Upper lobe of right lung (tissue), 1 donor: ENCODE measurements around the gene DHRS7C. TPM values are rescaled to one million over a fixed set of nuclear protein-coding genes. Genes with fewer than 3 reads are reported as not detected.

Experiments
- ATAC-seq: fragments of 200-7000 bp; cut with Tn5 transposase; one replicate; pipeline ENCODE4 v1.9.1; 2020; ENCODE audit warnings: mild to moderate bottlenecking, moderate library complexity
- DNase-seq: peaks from one replicate; pipeline ENCODE4 v3.0.0-alpha.2; 2020
- H3K27ac ChIP-seq: fragments of 200-600 bp; one replicate; pipeline ENCODE4 v1.8.0; 2022
- H3K27me3 ChIP-seq: fragments of 200-600 bp; one replicate; pipeline ENCODE4 v1.8.0; 2022; ENCODE audit warnings: mild to moderate bottlenecking
- H3K36me3 ChIP-seq: fragments of 200-600 bp; one replicate; pipeline ENCODE4 v1.8.0; 2022
- H3K4me1 ChIP-seq: fragments of 200-600 bp; one replicate; pipeline ENCODE4 v1.8.0; 2022
- H3K4me3 ChIP-seq: fragments of 200-600 bp; one replicate; pipeline ENCODE4 v1.8.0; 2022; ENCODE audit warnings: mild to moderate bottlenecking
- H3K9me3 ChIP-seq: fragments of 200-600 bp; one replicate; pipeline ENCODE4 v1.8.0; 2022
- intact Hi-C: fragments of 100-400 bp; cut with DNase I; formaldehyde crosslinking; loops from one replicate; pipeline ENCODE4 v1.11.0; 2022
- total RNA-seq: library from RNA; stranded (reverse); fragmentation: NEBNext Ultra II Directional; extraction: Animal tissue kit (Norgen Biotek cat#: 25700); gene quantifications from one replicate; pipeline ENCODE4 v1.2.1, GENCODE V29; 2021
- TF ChIP-seq, protein P1 (sequence below): fragments of 200-600 bp; IDR thresholded peaks from one replicate; pipeline ENCODE4 v1.8.0; 2022; ENCODE audit warnings: antibody characterized with exemption
- donor health status: DM: no; HTN: yes; CAD: no; lungs with severe emphysema.

Gene DHRS7C
- total RNA-seq, 1 donor from 2014 or later, result not detected

DNA sequence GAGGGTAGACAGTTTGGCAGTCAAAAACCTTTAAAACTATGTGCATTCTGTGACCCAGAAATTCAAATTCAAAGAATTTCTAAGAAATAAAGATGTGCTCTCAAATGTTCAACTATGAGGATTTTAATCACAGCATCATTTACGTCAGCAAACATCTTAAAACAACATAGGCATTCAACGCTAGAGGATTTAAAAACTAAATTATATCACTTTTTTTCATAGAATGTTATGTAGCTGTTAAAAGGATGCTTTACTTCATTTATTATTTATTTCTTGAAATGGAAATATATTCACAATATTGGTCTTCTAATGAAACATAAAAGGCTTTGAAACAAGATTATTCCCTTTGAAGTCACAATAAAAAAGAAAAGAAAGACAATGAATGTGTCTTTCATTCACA lies 38.0 kb upstream of the DHRS7C start:
- H3K4me1 ChIP-seq, result no peaks in the 10 kb centered on the region
- peaks cover 7% of the 10 kb centered on the region for H3K27me3 ChIP-seq
- no peaks in the 10 kb centered on the region for H3K9me3 ChIP-seq
- ATAC-seq, result no peak
- TF ChIP-seq, protein P1, sequence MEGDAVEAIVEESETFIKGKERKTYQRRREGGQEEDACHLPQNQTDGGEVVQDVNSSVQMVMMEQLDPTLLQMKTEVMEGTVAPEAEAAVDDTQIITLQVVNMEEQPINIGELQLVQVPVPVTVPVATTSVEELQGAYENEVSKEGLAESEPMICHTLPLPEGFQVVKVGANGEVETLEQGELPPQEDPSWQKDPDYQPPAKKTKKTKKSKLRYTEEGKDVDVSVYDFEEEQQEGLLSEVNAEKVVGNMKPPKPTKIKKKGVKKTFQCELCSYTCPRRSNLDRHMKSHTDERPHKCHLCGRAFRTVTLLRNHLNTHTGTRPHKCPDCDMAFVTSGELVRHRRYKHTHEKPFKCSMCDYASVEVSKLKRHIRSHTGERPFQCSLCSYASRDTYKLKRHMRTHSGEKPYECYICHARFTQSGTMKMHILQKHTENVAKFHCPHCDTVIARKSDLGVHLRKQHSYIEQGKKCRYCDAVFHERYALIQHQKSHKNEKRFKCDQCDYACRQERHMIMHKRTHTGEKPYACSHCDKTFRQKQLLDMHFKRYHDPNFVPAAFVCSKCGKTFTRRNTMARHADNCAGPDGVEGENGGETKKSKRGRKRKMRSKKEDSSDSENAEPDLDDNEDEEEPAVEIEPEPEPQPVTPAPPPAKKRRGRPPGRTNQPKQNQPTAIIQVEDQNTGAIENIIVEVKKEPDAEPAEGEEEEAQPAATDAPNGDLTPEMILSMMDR, result no peak
- H3K4me3 ChIP-seq, result no peak overlapping the region
- intact Hi-C loops, result no loop called here
- no peaks in the 10 kb centered on the region for H3K36me3 ChIP-seq
- no peak overlapping the region for H3K27ac ChIP-seq
- no peak for DNase-seq

DNA sequence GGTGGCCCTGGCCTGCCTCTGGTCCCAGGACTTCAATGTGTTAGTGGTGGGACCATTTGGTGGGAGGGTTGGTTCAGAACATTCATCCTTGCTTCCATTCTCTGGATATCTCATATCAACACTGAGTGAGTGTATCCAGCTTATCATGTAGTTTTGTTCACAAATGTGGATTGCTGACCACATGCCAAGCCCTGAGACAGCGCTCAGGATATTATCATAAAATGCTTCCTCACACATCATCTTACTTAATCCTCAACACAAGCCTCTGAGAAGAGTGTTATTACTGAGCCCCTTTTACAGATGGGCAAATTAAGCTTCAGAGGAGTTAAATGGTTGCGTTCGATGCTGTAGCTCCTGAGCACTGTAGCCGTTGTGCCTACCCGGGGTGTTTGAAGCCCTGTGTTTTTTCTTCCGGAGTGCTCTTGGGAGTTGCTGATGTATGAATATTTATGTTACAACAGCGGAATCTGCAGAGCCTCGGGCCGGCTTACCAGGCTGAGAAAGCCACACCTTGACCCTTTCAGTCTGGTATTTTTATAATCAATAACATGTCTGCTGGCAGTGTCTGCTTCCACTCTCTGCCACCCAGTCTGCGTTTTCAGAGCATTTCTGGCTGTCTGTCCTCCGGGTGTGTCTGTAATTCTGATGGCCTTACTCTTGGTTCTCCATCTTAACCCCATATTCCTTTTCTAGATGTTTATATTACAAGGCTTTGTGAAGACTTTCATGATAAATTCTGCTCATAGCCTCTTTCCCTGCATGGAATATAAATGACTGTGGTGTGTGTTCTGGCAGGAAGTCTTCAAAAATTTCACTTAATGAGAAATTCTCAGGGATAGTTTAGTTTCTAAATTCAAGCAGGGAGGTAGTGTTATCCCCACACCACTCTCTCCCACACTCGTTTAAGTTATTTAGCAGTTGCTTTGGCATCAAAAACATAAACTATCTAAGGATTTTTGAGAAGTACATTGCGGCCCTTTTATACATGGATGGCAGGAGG lies 37.2 kb upstream of the DHRS7C start:
- no peak for DNase-seq
- peaks cover 15% of the 10 kb centered on the region for H3K27me3 ChIP-seq
- ATAC-seq, result no peak
- no peak overlapping the region for H3K4me3 ChIP-seq
- intact Hi-C loops, result no loop called here
- H3K36me3 ChIP-seq, result no peaks in the 10 kb centered on the region
- H3K27ac ChIP-seq, result no peak overlapping the region
- TF ChIP-seq, protein P1, result no peak
- no peaks in the 10 kb centered on the region for H3K9me3 ChIP-seq
- no peaks in the 10 kb centered on the region for H3K4me1 ChIP-seq

DNA sequence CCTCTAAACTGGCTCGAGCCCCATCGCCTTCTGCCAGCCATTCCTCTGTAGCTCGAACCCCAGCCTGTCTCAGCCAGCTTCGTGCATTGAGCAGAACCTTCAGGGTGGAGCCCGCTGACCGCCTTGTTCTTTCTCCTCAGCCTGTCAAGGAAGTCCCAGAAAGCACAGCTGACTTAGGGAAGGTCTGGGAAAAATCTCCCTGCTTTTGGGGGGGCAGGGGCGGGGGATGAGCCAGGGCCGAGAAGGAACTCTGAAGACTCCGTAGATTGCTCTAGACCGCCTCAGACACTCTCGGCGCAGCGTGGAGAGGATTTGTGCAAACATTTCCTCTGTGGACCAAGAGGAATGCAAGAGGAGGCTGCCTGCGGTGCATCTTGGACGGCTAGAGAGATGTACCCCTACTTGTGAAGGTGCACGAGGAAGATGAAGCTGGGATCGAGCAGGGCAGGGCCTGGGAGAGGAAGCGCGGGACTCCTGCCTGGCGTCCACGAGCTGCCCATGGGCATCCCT lies 34.3 kb upstream of the DHRS7C start, which contains the start of gene GLP2R:
TSS of gene GLP2R (plus strand) at position 284 of the 510 bp plus-strand sequence. CDS start at position 424, 140 bp downstream.
- H3K4me3 ChIP-seq, result no peak within 1 kb of the TSS
- DNase-seq (no peak), ATAC-seq (no peak)
- peaks cover 15% of the 10 kb centered on the region for H3K27me3 ChIP-seq
- intact Hi-C loops, result no loop called here
- H3K27ac ChIP-seq, result no peak within 1 kb of the TSS
- no peaks in the 10 kb centered on the region for H3K36me3 ChIP-seq
- H3K4me1 ChIP-seq, result no peaks in the 10 kb centered on the region
- TF ChIP-seq, protein P1, result no peak
- no peaks in the 10 kb centered on the region for H3K9me3 ChIP-seq

- ATAC-seq, result no peak
- intact Hi-C loops, result no loop called here
- H3K27me3 ChIP-seq, result peaks cover 15% of the 10 kb centered on the region
- TF ChIP-seq, protein P1, result no peak
- H3K36me3 ChIP-seq, result no peaks in the 10 kb centered on the region
- H3K4me1 ChIP-seq, result no peaks in the 10 kb centered on the region
- no peak for DNase-seq
- no peak overlapping the region for H3K4me3 ChIP-seq
- H3K27ac ChIP-seq, result no peak overlapping the region
- no peaks in the 10 kb centered on the region for H3K9me3 ChIP-seq
These were observed 33.5 kb upstream of the DHRS7C start for GRCh38 chr17:9824797-9825338.

DNA sequence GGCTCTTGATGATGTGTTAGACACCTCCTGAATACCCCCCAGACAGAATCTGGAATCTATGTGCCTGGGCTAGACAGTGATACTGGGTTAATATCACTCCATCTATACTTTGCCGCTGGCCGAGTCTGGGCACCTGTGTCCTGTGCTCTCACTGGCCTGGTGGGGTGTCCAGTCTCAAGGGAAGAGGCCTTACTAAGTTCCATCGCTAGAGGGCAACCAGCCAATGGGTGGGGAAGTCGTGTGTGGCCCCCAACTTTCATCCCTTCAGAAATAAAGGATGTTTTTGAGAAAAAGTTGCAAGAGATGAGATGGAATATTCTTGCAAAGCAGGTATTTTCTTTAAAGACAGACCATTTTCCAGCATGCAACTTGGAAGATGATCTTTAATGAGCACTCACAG lies 32.7 kb upstream of the DHRS7C start:
- TF ChIP-seq, protein P1, result no peak
- Histone ChIP-seq H3K27ac (no peak overlapping the region), H3K27me3 (peaks cover 15% of the 10 kb centered on the region), H3K36me3 (no peaks in the 10 kb centered on the region), H3K9me3 (no peaks in the 10 kb centered on the region), H3K4me1 (no peaks in the 10 kb centered on the region), H3K4me3 (no peak overlapping the region)
- intact Hi-C loops, result no loop called here
- no peak for DNase-seq
- no peak for ATAC-seq
